NT2/D1 (cell line): ENCODE results near the gene GAREM2.
"Not testable (repeated sequence)": the region's sequence is repeated elsewhere in the genome, so short reads cannot be mapped to it uniquely, and the experiment has no call there.

Experiments used
- DNase-seq: peaks from one replicate; pipeline ENCODE4 v3.0.0-alpha.2; 2011; ENCODE audit warnings: low read depth, low spot score
- H3K27me3 ChIP-seq: 2 replicates; pipeline ENCODE4 v1.6.0; 2011; ENCODE audit warnings: mild to moderate bottlenecking; ENCODE audit not compliant: insufficient read length, insufficient read depth
- H3K36me3 ChIP-seq: 2 replicates; pipeline ENCODE4 v1.6.1; 2011; ENCODE audit warnings: mild to moderate bottlenecking, low read length, mixed read lengths; ENCODE audit not compliant: insufficient read depth, insufficient read length
- H3K4me1 ChIP-seq: 2 replicates; pipeline ENCODE4 v1.5.1; 2011; ENCODE audit not compliant: insufficient read depth, insufficient read length
- H3K4me3 ChIP-seq: 2 replicates; pipeline ENCODE4 v1.5.1; 2011; ENCODE audit warnings: low read depth; ENCODE audit not compliant: insufficient read length
- H3K9ac ChIP-seq: 2 replicates; pipeline ENCODE4 v1.6.0; 2011; ENCODE audit warnings: low read depth; ENCODE audit not compliant: insufficient read length
- H3K9me3 ChIP-seq: 2 replicates; pipeline ENCODE4 v1.5.1; 2011; ENCODE audit warnings: mild to moderate bottlenecking, low read length; ENCODE audit not compliant: insufficient read depth
- SUZ12 ChIP-seq: IDR thresholded peaks from 2 replicates; pipeline ENCODE4 v1.6.1; 2011; ENCODE audit not compliant: insufficient read length, insufficient read depth; ENCODE audit errors: extremely low read depth
- YY1 ChIP-seq: IDR thresholded peaks from 2 replicates; pipeline ENCODE4 v1.6.1; 2011; ENCODE audit not compliant: insufficient read length, insufficient read depth
- ZNF274 ChIP-seq: IDR thresholded peaks from 2 replicates; pipeline ENCODE4 v1.6.1; 2011; ENCODE audit warnings: mild to moderate bottlenecking, low read depth, low read length

GAREM2 gene

GRCh38 chr2:26161926-26162325, 11.0 kb upstream of the GAREM2 start:
- no peak for DNase-seq
- no peak overlapping the region for H3K4me3 ChIP-seq
- H3K27me3 ChIP-seq: no peaks in the 10 kb centered on the region
- H3K4me1 ChIP-seq: no peaks in the 10 kb centered on the region
- H3K9me3 ChIP-seq: no peaks in the 10 kb centered on the region
- H3K36me3 ChIP-seq: no peaks in the 10 kb centered on the region
- TF ChIP-seq YY1 (no peak), SUZ12 (no peak), ZNF274 (no peak)
- no peak overlapping the region for H3K9ac ChIP-seq

GRCh38 chr2:26162963-26163362, 9.9 kb upstream of the GAREM2 start:
- Histone ChIP-seq H3K9ac (no peak overlapping the region), H3K36me3 (no peaks in the 10 kb centered on the region), H3K4me3 (no peak overlapping the region), H3K27me3 (no peaks in the 10 kb centered on the region), H3K9me3 (no peaks in the 10 kb centered on the region), H3K4me1 (no peaks in the 10 kb centered on the region)
- DNase-seq: no peak
- TF ChIP-seq YY1 (no peak), ZNF274 (no peak)

GRCh38 chr2:26164231-26164630, 8.7 kb upstream of the GAREM2 start:
- no peak for DNase-seq
- no peaks in the 10 kb centered on the region for H3K4me1 ChIP-seq
- H3K4me3 ChIP-seq: no peak overlapping the region
- no peaks in the 10 kb centered on the region for H3K27me3 ChIP-seq
- H3K36me3 ChIP-seq: no peaks in the 10 kb centered on the region
- no peak for TF ChIP-seq ZNF274
- no peak for TF ChIP-seq SUZ12
- no peak for TF ChIP-seq YY1
- H3K9me3 ChIP-seq: no peaks in the 10 kb centered on the region
- no peak overlapping the region for H3K9ac ChIP-seq

GRCh38 chr2:26164641-26165211, 8.2 kb upstream of the GAREM2 start:
- no peaks in the 10 kb centered on the region for H3K27me3 ChIP-seq
- H3K36me3 ChIP-seq: no peaks in the 10 kb centered on the region
- no peaks in the 10 kb centered on the region for H3K9me3 ChIP-seq
- no peaks in the 10 kb centered on the region for H3K4me1 ChIP-seq
- no peak for TF ChIP-seq YY1
- no peak for TF ChIP-seq ZNF274
- TF ChIP-seq SUZ12: no peak
- H3K9ac ChIP-seq: no peak overlapping the region
- no peak overlapping the region for H3K4me3 ChIP-seq
- no peak for DNase-seq

- H3K36me3 ChIP-seq: no peaks in the 10 kb centered on the region
- no peaks in the 10 kb centered on the region for H3K9me3 ChIP-seq
- no peaks in the 10 kb centered on the region for H3K27me3 ChIP-seq
- no peak overlapping the region for H3K4me3 ChIP-seq
- no peaks in the 10 kb centered on the region for H3K4me1 ChIP-seq
- no peak overlapping the region for H3K9ac ChIP-seq
- no peak for DNase-seq
- no peak for TF ChIP-seq ZNF274
- no peak for TF ChIP-seq YY1
Measured at GRCh38 chr2:26165403-26165802, 7.5 kb upstream of the GAREM2 start.

- not testable (repeated sequence) for H3K9me3 ChIP-seq, H3K36me3 ChIP-seq
Measured at GRCh38 chr2:26166541-26166940, 6.3 kb upstream of the GAREM2 start.

GRCh38 chr2:26168785-26169184, 4.1 kb upstream of the GAREM2 start:
- no peaks in the 10 kb centered on the region for H3K9me3 ChIP-seq
- H3K4me1 ChIP-seq: no peaks in the 10 kb centered on the region
- peaks cover 4% of the 10 kb centered on the region for H3K27me3 ChIP-seq
- no peak for DNase-seq
- H3K9ac ChIP-seq: no peak overlapping the region
- no peak for TF ChIP-seq YY1
- TF ChIP-seq ZNF274: no peak
- no peak for TF ChIP-seq SUZ12
- H3K4me3 ChIP-seq: no peak overlapping the region
- H3K36me3 ChIP-seq: no peaks in the 10 kb centered on the region

More at GRCh38 chr2:26166541-26166940, 6.3 kb upstream of the GAREM2 start:
- DNase-seq, H3K9ac ChIP-seq, H3K4me1 ChIP-seq, H3K27me3 ChIP-seq, H3K4me3 ChIP-seq: not testable (repeated sequence)

GRCh38 chr2:26169226-26169625, 3.7 kb upstream of the GAREM2 start:
- Histone ChIP-seq H3K36me3 (no peaks in the 10 kb centered on the region), H3K27me3 (peaks cover 9% of the 10 kb centered on the region), H3K9me3 (no peaks in the 10 kb centered on the region), H3K9ac (no peak overlapping the region), H3K4me1 (peaks cover 1% of the 10 kb centered on the region), H3K4me3 (no peak overlapping the region)
- no peak for TF ChIP-seq SUZ12
- TF ChIP-seq YY1: no peak
- DNase-seq: no peak
